Glutamatergic neuron (in vitro differentiated cells): ENCODE measurements around the gene AVPI1. TPM values are rescaled to one million over a fixed set of nuclear protein-coding genes. Genes with fewer than 3 reads are reported as not detected.

Source experiments
- DNase-seq: peaks from one replicate; pipeline ENCODE4 v3.0.0; 2022
- H3K27ac Mint-ChIP-seq: one replicate; pipeline ENCODE4 v1.8.0; 2020; ENCODE audit warnings: mild to moderate bottlenecking, mixed read lengths, inconsistent platforms; ENCODE audit not compliant: unreplicated experiment
- H3K27me3 Mint-ChIP-seq: one replicate; pipeline ENCODE4 v1.8.0; 2020; ENCODE audit warnings: mild to moderate bottlenecking, moderate library complexity, mixed read lengths, inconsistent platforms; ENCODE audit not compliant: unreplicated experiment
- H3K36me3 Mint-ChIP-seq: one replicate; pipeline ENCODE4 v1.8.0; 2020; ENCODE audit warnings: mild to moderate bottlenecking, mixed read lengths, inconsistent platforms; ENCODE audit not compliant: unreplicated experiment
- H3K4me1 Mint-ChIP-seq: one replicate; pipeline ENCODE4 v1.8.0; 2020; ENCODE audit warnings: mild to moderate bottlenecking, low read depth, mixed read lengths, inconsistent platforms; ENCODE audit not compliant: unreplicated experiment
- H3K4me3 Mint-ChIP-seq: one replicate; pipeline ENCODE4 v1.8.0; 2020; ENCODE audit warnings: mild to moderate bottlenecking, mixed read lengths, inconsistent platforms; ENCODE audit not compliant: unreplicated experiment
- H3K9me3 Mint-ChIP-seq: one replicate; pipeline ENCODE4 v1.8.0; 2020; ENCODE audit warnings: mild to moderate bottlenecking, moderate library complexity, mixed read lengths, inconsistent platforms; ENCODE audit not compliant: unreplicated experiment
- CTCF ChIP-seq: fragments of 200-600 bp; sonication (generic); IDR thresholded peaks from one replicate; pipeline ENCODE4 v1.5.0; 2021; ENCODE audit not compliant: partially characterized antibody, unreplicated experiment
- total RNA-seq: library from RNA; stranded (reverse); fragmentation: NEBNext Ultra II Directional; extraction: Animal tissue kit (Norgen Biotek cat#: 25700); gene quantifications from one replicate; pipeline ENCODE4 v1.2.1, GENCODE V29; 2021; ENCODE audit not compliant: unreplicated experiment

The AVPI1 gene
- total RNA-seq, 1 donor from 2014 or later: 4.5 TPM

GRCh38 chr10:97715259-97715874 is 28.3 kb upstream of the AVPI1 start:
- no peak for DNase-seq
- TF ChIP-seq CTCF: no peak
- Mint-ChIP-seq H3K27me3 (peaks cover 16% of the 10 kb centered on the region), H3K36me3 (no peaks in the 10 kb centered on the region), H3K4me3 (peak overlapping the region; percentile 98), H3K9me3 (peaks cover 7% of the 10 kb centered on the region), H3K4me1 (peaks cover 12% of the 10 kb centered on the region), H3K27ac (no peak overlapping the region)

GRCh38 chr10:97714401-97715258 is 27.6 kb upstream of the AVPI1 start:
- TF ChIP-seq CTCF: no peak
- peak; percentile 81 for DNase-seq
- H3K27ac Mint-ChIP-seq: no peak overlapping the region
- peaks cover 16% of the 10 kb centered on the region for H3K27me3 Mint-ChIP-seq
- H3K9me3 Mint-ChIP-seq: peaks cover 7% of the 10 kb centered on the region
- no peaks in the 10 kb centered on the region for H3K36me3 Mint-ChIP-seq
- peaks cover 12% of the 10 kb centered on the region for H3K4me1 Mint-ChIP-seq
- H3K4me3 Mint-ChIP-seq: peak overlapping the region; percentile 98

GRCh38 chr10:97713826-97714400 is 26.9 kb upstream of the AVPI1 start:
- Mint-ChIP-seq H3K27me3 (peaks cover 16% of the 10 kb centered on the region), H3K36me3 (no peaks in the 10 kb centered on the region), H3K9me3 (peaks cover 7% of the 10 kb centered on the region), H3K4me3 (peak overlapping the region; percentile 98), H3K27ac (peak overlapping the region; percentile 96), H3K4me1 (peaks cover 9% of the 10 kb centered on the region)
- no peak for TF ChIP-seq CTCF
- peak; percentile 73 for DNase-seq

GRCh38 chr10:97713339-97713825 is 26.3 kb upstream of the AVPI1 start, which contains the start of gene MARVELD1:
Gene MARVELD1, plus strand, starts transcription at chr10:97713730. Its CDS starts 147 bp downstream, at chr10:97713877.
- Mint-ChIP-seq H3K9me3 (peaks cover 7% of the 10 kb centered on the region), H3K4me1 (peaks cover 5% of the 10 kb centered on the region), H3K36me3 (no peaks in the 10 kb centered on the region), H3K27me3 (peaks cover 16% of the 10 kb centered on the region), H3K4me3 (peak within 1 kb of the TSS; percentile 98), H3K27ac (peak within 1 kb of the TSS; percentile 96)
- DNase-seq: peak; percentile 61
- no peak for TF ChIP-seq CTCF
